Superior temporal gyrus (tissue), 1 donor: Measurements from ENCODE around the gene CSNK1D.

Source experiments
- DNase-seq: peaks from one replicate; pipeline ENCODE4 v3.0.0-alpha.2; 2016; ENCODE audit errors: extremely low spot score

The CSNK1D gene

GRCh38 chr17:82240506-82241182 lies 32.9 kb downstream of the CSNK1D start:
- no peak for DNase-seq

GRCh38 chr17:82239926-82240505 lies 33.5 kb downstream of the CSNK1D start:
- DNase-seq: no peak

GRCh38 chr17:82239401-82239925 lies 34.0 kb downstream of the CSNK1D start:
- no peak for DNase-seq

GRCh38 chr17:82238472-82239201 lies 34.9 kb downstream of the CSNK1D start:
- DNase-seq: peak; percentile 52

- DNase-seq: no peak
Measured at GRCh38 chr17:82237746-82238471, 35.6 kb downstream of the CSNK1D start.

GRCh38 chr17:82237083-82237745 lies 36.3 kb downstream of the CSNK1D start:
- DNase-seq: no peak

GRCh38 chr17:82236142-82236971 lies 37.1 kb downstream of the CSNK1D start:
- DNase-seq: peak; percentile 78

GRCh38 chr17:82235775-82236141 lies 37.7 kb downstream of the CSNK1D start:
- DNase-seq: no peak

GRCh38 chr17:82235056-82235774 lies 38.3 kb downstream of the CSNK1D start:
- DNase-seq: no peak

- no peak for DNase-seq
Measured at GRCh38 chr17:82234211-82235055, 39.1 kb downstream of the CSNK1D start.

GRCh38 chr17:82232876-82233785 lies 40.4 kb downstream of the CSNK1D start:
- DNase-seq: no peak

- DNase-seq: no peak
Measured at GRCh38 chr17:82232322-82232820, 41.1 kb downstream of the CSNK1D start.

- no peak for DNase-seq
Measured at GRCh38 chr17:82231562-82232321, 41.8 kb downstream of the CSNK1D start.

GRCh38 chr17:82231312-82231561 lies 42.3 kb downstream of the CSNK1D start:
- no peak for DNase-seq

GRCh38 chr17:82230609-82231311 lies 42.7 kb downstream of the CSNK1D start:
- DNase-seq: peak; percentile 38

GRCh38 chr17:82229698-82230608 lies 43.5 kb downstream of the CSNK1D start:
- DNase-seq: no peak
